ENCODE results near the gene TMCO4.

GRCh38 chr1:19773485-19773884, 26.2 kb downstream of the TMCO4 start:
- no peak for TF ChIP-seq POLR2A (IDR thresholded peaks at IDR 0.05; ENCODE audit: low read length)
- TF ChIP-seq GATA1 (IDR thresholded peaks at IDR 0.05; ENCODE audit: low read depth, low read length): no peak

Data from erythroblast (primary cell).